Measurements from ENCODE around the gene SSUH2. TPM values are rescaled to one million over a fixed set of nuclear protein-coding genes. Genes with fewer than 3 reads are reported as not detected.
A peak's percentile ranks its signal among the peaks of the same experiment; 100 is the strongest.

The SSUH2 gene
- total RNA-seq, 4 donors from 2014 or later = 0.15 to 0.33 TPM; not detected in 2

- DNase-seq (no peak), ATAC-seq (no peak)
- H3K9me3 ChIP-seq = no peaks in the 10 kb centered on the region
- H3K4me3 ChIP-seq = no peak overlapping the region
- intact Hi-C loops (cut with DNase I; ENCODE audit: low total_unique reads) = no loop called here
- peaks cover 32 to 44% of the 10 kb centered on the region in 2 donors for H3K4me1 ChIP-seq
- peak overlapping the region; percentile 57 to 93 (median 63) for H3K27ac ChIP-seq
- peaks cover 0 to 5% of the 10 kb centered on the region in 2 donors for H3K36me3 ChIP-seq
- TF ChIP-seq CTCF (IDR thresholded peaks at IDR 0.05 in 4 of 5, conservative IDR thresholded peaks at IDR 0.05 in 1 of 5) (no peak), POLR2A (IDR thresholded peaks at IDR 0.05) (no peak)
- no peaks in the 10 kb centered on the region for H3K27me3 ChIP-seq
- in situ Hi-C loops (cut with MboI; ENCODE audit: low sequenced_read_pairs in 4 of 4) = no loop called here
Measured at GRCh38 chr3:8578282-8578681, 66.3 kb downstream of the SSUH2 start.

- H3K4me3 ChIP-seq = no peak overlapping the region
- TF ChIP-seq CTCF (IDR thresholded peaks at IDR 0.05 in 4 of 5, conservative IDR thresholded peaks at IDR 0.05 in 1 of 5) (no peak), POLR2A (IDR thresholded peaks at IDR 0.05) (no peak)
- H3K4me1 ChIP-seq = peaks cover 42 to 53% of the 10 kb centered on the region in 2 donors
- ATAC-seq = peak in 1 of 2 donors; percentile 28
- no peak for DNase-seq
- in situ Hi-C loops (cut with MboI; ENCODE audit: low sequenced_read_pairs in 4 of 4) = no loop called here
- intact Hi-C loops (cut with DNase I; ENCODE audit: low total_unique reads) = no loop called here
- H3K27ac ChIP-seq = peak overlapping the region; percentile 57 to 93 (median 60)
- peaks cover 0 to 12% of the 10 kb centered on the region in 2 donors for H3K36me3 ChIP-seq
- H3K9me3 ChIP-seq = no peaks in the 10 kb centered on the region
- H3K27me3 ChIP-seq = no peaks in the 10 kb centered on the region
Measured at GRCh38 chr3:8576841-8577571, 67.6 kb downstream of the SSUH2 start.

GRCh38 chr3:8576436-8576835 lies 68.2 kb downstream of the SSUH2 start:
- ATAC-seq = peak in 1 of 2 donors; percentile 6
- Histone ChIP-seq H3K27me3 (no peaks in the 10 kb centered on the region), H3K9me3 (no peaks in the 10 kb centered on the region), H3K4me3 (no peak overlapping the region), H3K36me3 (peaks cover 0 to 12% of the 10 kb centered on the region in 2 donors), H3K4me1 (peaks cover 48 to 53% of the 10 kb centered on the region in 2 donors), H3K27ac (peak overlapping the region; percentile 57 to 93 (median 60))
- intact Hi-C loops (cut with DNase I; ENCODE audit: low total_unique reads) = no loop called here
- DNase-seq = no peak
- in situ Hi-C loops (cut with MboI; ENCODE audit: low sequenced_read_pairs in 4 of 4) = no loop called here
- TF ChIP-seq CTCF (IDR thresholded peaks at IDR 0.05 in 4 of 5, conservative IDR thresholded peaks at IDR 0.05 in 1 of 5) (no peak), POLR2A (IDR thresholded peaks at IDR 0.05) (no peak)

GRCh38 chr3:8575364-8576104 lies 69.1 kb downstream of the SSUH2 start:
- no peaks in the 10 kb centered on the region for H3K9me3 ChIP-seq
- intact Hi-C loops (cut with DNase I; ENCODE audit: low total_unique reads) = no loop called here
- peak overlapping the region; percentile 57 to 93 (median 60) for H3K27ac ChIP-seq
- in situ Hi-C loops (cut with MboI; ENCODE audit: low sequenced_read_pairs in 4 of 4) = no loop called here
- H3K27me3 ChIP-seq = no peaks in the 10 kb centered on the region
- DNase-seq (no peak), ATAC-seq (peak in 1 of 2 donors; percentile 18)
- peaks cover 57% of the 10 kb centered on the region in 2 donors for H3K4me1 ChIP-seq
- H3K36me3 ChIP-seq = peaks cover 0 to 12% of the 10 kb centered on the region in 2 donors
- H3K4me3 ChIP-seq = no peak overlapping the region
- no peak for TF ChIP-seq POLR2A (IDR thresholded peaks at IDR 0.05)
- TF ChIP-seq CTCF (IDR thresholded peaks at IDR 0.05 in 4 of 5, conservative IDR thresholded peaks at IDR 0.05 in 1 of 5) = no peak

All from gastrocnemius medialis (tissue), 4 donors.